ENCODE measurements around the gene DNAH2. TPM values are rescaled to one million over a fixed set of nuclear protein-coding genes. Genes with fewer than 3 reads are reported as not detected.

DNAH2 gene
- total RNA-seq, 1 experiment from 2014 or later: 0.26 TPM

DNA sequence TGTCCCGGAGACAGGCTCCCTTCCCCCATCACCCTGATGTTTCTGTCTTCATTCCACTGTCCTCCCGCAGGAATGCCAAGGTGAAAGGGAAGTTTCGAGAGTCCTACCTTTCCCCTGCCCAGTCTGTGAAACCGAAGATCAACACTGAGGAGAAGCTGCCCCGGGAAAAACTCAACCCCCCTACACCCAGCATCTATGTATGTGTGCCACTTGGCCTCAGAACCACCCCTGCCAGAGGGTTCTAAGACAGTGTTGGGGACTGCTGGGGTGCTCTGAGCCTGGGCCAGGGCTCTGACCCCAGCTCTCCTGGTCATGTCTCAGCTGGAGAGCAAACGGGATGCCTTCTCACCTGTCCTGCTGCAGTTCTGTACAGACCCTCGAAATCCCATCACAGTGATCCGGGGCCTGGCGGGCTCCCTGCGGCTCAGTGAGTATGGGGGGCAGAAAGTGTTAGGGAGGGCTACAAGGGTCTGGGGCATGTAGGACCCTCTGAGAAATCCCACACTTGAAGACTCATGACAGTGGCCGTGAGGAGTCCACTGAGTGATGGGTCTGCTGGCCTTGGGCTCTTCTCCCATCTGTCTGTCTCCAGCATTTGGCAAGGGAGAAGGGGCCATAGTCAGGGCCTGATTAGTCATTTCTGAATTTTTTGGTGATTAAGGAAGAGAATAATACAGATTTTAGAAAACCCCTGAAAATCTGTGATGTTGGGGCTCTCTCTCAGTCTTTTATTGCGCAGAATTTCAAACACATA is 132.4 kb downstream of the DNAH2 start:
- TF ChIP-seq, protein P1, sequence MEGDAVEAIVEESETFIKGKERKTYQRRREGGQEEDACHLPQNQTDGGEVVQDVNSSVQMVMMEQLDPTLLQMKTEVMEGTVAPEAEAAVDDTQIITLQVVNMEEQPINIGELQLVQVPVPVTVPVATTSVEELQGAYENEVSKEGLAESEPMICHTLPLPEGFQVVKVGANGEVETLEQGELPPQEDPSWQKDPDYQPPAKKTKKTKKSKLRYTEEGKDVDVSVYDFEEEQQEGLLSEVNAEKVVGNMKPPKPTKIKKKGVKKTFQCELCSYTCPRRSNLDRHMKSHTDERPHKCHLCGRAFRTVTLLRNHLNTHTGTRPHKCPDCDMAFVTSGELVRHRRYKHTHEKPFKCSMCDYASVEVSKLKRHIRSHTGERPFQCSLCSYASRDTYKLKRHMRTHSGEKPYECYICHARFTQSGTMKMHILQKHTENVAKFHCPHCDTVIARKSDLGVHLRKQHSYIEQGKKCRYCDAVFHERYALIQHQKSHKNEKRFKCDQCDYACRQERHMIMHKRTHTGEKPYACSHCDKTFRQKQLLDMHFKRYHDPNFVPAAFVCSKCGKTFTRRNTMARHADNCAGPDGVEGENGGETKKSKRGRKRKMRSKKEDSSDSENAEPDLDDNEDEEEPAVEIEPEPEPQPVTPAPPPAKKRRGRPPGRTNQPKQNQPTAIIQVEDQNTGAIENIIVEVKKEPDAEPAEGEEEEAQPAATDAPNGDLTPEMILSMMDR (IDR thresholded peaks at IDR 0.05; ENCODE audit: unreplicated experiment): no peak
- Mint-ChIP-seq H3K36me3 (ENCODE audit: insufficient read depth, unreplicated experiment) (peaks cover 68% of the 10 kb centered on the region), H3K27me3 (ENCODE audit: unreplicated experiment) (no peaks in the 10 kb centered on the region), H3K4me1 (ENCODE audit: low read depth, unreplicated experiment) (no peaks in the 10 kb centered on the region), H3K4me3 (ENCODE audit: low read depth, unreplicated experiment) (no peak overlapping the region), H3K9me3 (ENCODE audit: low read depth, unreplicated experiment) (no peaks in the 10 kb centered on the region), H3K27ac (ENCODE audit: unreplicated experiment) (no peak overlapping the region)
- CTCF ChIA-PET: no interaction called here
- intact Hi-C loops (cut with micrococcal nuclease; ENCODE audit: unreplicated experiment): loop anchor here (10.0 kb wide), 1 partner anchor 105 kb away; no protein-coding TSS in a partner anchor
- TSS peak; percentile 1 for BruUV-seq (replicated peaks)
- DNase-seq: no peak

DNA sequence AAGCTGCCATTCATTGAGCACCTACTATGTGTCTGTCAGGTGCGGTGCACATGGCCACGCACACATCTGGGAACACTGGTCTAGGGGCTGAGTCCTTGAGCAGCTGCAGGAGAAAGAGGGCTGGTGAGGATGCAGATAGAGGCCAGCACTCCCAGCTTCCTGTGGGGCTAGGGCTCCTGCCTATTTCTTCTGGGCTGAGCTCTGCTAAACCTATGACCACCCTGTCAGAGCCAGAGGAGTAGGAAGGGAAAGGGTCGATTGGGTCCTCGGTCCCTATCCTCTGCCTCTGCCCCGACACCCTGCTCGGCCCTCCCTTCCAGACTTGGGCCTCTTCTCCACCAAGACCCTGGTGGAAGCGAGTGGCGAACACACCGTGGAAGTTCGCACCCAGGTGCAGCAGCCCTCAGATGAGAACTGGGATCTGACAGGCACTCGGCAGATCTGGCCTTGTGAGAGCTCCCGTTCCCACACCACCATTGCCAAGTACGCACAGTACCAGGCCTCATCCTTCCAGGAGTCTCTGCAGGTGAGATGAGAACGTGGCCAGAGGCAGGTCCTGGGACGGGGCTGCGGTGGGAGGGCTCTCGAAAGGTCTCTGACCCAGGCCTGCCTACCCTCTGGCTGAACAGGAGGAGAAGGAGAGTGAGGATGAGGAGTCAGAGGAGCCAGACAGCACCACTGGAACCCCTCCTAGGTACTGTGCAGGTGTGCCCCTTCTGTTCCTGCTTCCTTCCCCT is 133.3 kb downstream of the DNAH2 start:
- no TSS peak for BruUV-seq (replicated peaks)

DNA sequence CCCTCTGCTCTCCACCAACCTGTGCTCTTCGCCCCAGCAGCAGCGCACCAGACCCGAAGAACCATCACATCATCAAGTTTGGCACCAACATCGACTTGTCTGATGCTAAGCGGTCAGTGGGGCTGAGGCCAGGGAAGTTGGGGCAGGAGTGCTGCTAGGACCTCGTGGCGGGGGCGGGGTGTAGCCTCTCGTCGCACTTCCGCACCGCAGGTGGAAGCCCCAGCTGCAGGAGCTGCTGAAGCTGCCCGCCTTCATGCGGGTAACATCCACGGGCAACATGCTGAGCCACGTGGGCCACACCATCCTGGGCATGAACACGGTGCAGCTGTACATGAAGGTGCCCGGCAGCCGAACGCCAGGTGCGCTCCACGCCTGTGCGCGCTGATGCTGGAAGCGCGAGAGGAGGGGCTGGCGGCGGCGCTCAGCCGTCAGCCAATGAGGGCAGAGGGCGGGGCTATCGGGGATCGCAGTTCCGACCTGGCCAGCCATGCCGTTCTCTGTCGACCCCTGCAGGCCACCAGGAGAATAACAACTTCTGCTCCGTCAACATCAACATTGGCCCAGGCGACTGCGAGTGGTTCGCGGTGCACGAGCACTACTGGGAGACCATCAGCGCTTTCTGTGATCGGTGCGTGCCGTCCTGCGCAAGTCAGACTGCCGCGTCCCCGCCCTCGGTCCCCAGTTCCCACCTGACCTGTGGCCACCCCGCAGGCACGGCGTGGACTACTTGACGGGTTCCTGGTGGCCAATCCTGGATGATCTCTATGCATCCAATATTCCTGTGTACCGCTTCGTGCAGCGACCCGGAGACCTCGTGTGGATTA is 134.1 kb downstream of the DNAH2 start:
- H3K36me3 Mint-ChIP-seq (ENCODE audit: insufficient read depth, unreplicated experiment): peaks cover 56% of the 10 kb centered on the region

More for the DNA sequence above, 133.3 kb downstream of the DNAH2 start:
- Mint-ChIP-seq H3K36me3 (ENCODE audit: insufficient read depth, unreplicated experiment) (peaks cover 58% of the 10 kb centered on the region), H3K4me3 (ENCODE audit: low read depth, unreplicated experiment) (no peak overlapping the region), H3K9me3 (ENCODE audit: low read depth, unreplicated experiment) (no peaks in the 10 kb centered on the region), H3K4me1 (ENCODE audit: low read depth, unreplicated experiment) (no peaks in the 10 kb centered on the region), H3K27ac (ENCODE audit: unreplicated experiment) (no peak overlapping the region), H3K27me3 (ENCODE audit: unreplicated experiment) (no peaks in the 10 kb centered on the region)
- CTCF ChIA-PET: no interaction called here
- intact Hi-C loops (cut with micrococcal nuclease; ENCODE audit: unreplicated experiment): loop anchor here (10.0 kb wide), 1 partner anchor 106 kb away; no protein-coding TSS in a partner anchor
- TF ChIP-seq, protein P1 (IDR thresholded peaks at IDR 0.05; ENCODE audit: unreplicated experiment): no peak
- DNase-seq: no peak

More for the DNA sequence above, 134.1 kb downstream of the DNAH2 start:
- Mint-ChIP-seq H3K27ac (ENCODE audit: unreplicated experiment) (no peak overlapping the region), H3K4me3 (ENCODE audit: low read depth, unreplicated experiment) (no peak overlapping the region), H3K9me3 (ENCODE audit: low read depth, unreplicated experiment) (no peaks in the 10 kb centered on the region), H3K4me1 (ENCODE audit: low read depth, unreplicated experiment) (no peaks in the 10 kb centered on the region), H3K27me3 (ENCODE audit: unreplicated experiment) (no peaks in the 10 kb centered on the region)
- no TSS peak for BruUV-seq (replicated peaks)
- CTCF ChIA-PET: no interaction called here
- TF ChIP-seq, protein P1 (IDR thresholded peaks at IDR 0.05; ENCODE audit: unreplicated experiment): peak; percentile 67
- DNase-seq: peak; percentile 35
- intact Hi-C loops (cut with micrococcal nuclease; ENCODE audit: unreplicated experiment): loop anchor here (10.0 kb wide), 1 partner anchor 107 kb away; no protein-coding TSS in a partner anchor
